Measurements from ENCODE around the gene RECK. TPM values are rescaled to one million over a fixed set of nuclear protein-coding genes. Genes with fewer than 3 reads are reported as not detected.

The RECK gene
- total RNA-seq, 4 donors from 2014 or later, result 14.3 to 37.7 (median 30.7) TPM

DNA sequence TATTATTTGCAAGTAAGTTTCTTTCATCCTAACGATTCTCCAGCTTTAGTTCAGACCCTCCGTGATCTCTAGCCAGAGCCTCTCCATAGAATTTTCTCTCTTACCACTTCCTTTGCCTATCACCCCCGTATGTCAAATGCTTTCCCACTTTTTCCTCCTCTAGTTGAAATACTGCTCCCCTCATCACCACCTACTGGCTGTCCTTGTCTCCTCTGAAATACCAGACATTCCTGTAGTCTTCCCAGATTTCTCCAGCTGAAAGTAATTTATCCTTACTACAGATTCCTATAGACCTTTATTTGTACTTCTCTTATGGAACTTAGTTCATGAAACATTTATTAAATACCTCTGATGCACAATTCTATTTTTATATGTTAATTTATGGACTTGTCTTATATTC is 63.8 kb downstream of the RECK start:
- no peak for DNase-seq
- Histone ChIP-seq H3K36me3 (no peaks in the 10 kb centered on the region), H3K9me3 (no peaks in the 10 kb centered on the region), H3K27ac (no peak overlapping the region), H3K4me1 (no peaks in the 10 kb centered on the region), H3K4me3 (no peak overlapping the region), H3K27me3 (no peaks in the 10 kb centered on the region)
- no peak for TF ChIP-seq POLR2A (IDR thresholded peaks at IDR 0.05)
- TF ChIP-seq, protein P1, sequence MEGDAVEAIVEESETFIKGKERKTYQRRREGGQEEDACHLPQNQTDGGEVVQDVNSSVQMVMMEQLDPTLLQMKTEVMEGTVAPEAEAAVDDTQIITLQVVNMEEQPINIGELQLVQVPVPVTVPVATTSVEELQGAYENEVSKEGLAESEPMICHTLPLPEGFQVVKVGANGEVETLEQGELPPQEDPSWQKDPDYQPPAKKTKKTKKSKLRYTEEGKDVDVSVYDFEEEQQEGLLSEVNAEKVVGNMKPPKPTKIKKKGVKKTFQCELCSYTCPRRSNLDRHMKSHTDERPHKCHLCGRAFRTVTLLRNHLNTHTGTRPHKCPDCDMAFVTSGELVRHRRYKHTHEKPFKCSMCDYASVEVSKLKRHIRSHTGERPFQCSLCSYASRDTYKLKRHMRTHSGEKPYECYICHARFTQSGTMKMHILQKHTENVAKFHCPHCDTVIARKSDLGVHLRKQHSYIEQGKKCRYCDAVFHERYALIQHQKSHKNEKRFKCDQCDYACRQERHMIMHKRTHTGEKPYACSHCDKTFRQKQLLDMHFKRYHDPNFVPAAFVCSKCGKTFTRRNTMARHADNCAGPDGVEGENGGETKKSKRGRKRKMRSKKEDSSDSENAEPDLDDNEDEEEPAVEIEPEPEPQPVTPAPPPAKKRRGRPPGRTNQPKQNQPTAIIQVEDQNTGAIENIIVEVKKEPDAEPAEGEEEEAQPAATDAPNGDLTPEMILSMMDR (IDR thresholded peaks at IDR 0.05), result no peak
- intact Hi-C loops (cut with DNase I; ENCODE audit: low total_unique reads), result loop anchor here (10.0 kb wide), 1 partner anchor 64 kb away; the partner anchor contains the start of gene CCIN

- Histone ChIP-seq H3K4me3 (no peak overlapping the region), H3K27me3 (no peaks in the 10 kb centered on the region), H3K9me3 (no peaks in the 10 kb centered on the region), H3K36me3 (no peaks in the 10 kb centered on the region), H3K27ac (peak overlapping the region; percentile 54), H3K4me1 (no peaks in the 10 kb centered on the region)
- intact Hi-C loops (cut with DNase I; ENCODE audit: low total_unique reads), result loop anchor here (10.0 kb wide), 1 partner anchor 63 kb away; the partner anchor contains the start of gene CCIN
- TF ChIP-seq, protein P1 (IDR thresholded peaks at IDR 0.05), result no peak
- TF ChIP-seq POLR2A (IDR thresholded peaks at IDR 0.05), result no peak
- peak; percentile 20 to 35 for DNase-seq
These were observed 65.4 kb downstream of the RECK start for GRCh38 chr9:36101916-36102741.

DNA sequence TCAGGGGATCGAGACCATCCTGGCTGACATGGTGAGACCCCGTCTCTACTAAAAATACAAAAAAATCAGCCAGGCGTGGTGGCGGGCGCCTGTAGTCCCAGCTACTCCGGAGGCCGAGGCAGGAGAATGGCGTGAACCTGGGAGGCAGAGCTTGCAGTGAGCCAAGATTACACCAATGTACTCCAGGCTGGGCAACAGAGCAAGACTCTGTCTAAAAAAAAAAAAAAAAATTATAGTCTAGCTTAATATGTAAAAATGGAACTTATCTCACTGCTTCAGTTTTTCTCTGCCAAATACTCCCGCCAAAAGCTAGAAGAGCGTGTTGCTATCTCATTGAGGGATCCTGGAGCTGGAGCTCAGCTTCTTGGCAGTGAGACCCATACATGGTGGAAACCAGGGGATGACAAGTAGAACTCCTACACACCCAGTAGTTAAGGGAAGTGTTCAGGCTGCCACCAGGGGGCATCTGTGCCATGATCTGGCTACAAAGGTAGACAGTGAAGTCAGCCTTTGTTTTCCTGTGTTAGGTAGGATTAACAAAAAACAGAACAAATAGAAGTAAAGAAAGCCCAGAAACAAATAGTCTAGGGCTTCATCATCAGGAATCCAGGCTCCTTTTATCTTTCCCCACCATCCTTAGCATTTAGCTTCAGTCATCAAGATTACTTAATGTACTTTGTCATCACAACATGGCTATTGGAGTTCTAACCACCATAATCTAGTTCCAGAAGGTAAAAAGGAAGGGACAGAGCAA is 66.2 kb downstream of the RECK start:
- DNase-seq, result peak; percentile 79 to 83
- Histone ChIP-seq H3K27ac (peak overlapping the region; percentile 54), H3K36me3 (no peaks in the 10 kb centered on the region), H3K4me3 (no peak overlapping the region), H3K4me1 (no peaks in the 10 kb centered on the region), H3K9me3 (no peaks in the 10 kb centered on the region), H3K27me3 (no peaks in the 10 kb centered on the region)
- TF ChIP-seq, protein P1 (IDR thresholded peaks at IDR 0.05), result peak; percentile 68 to 75 (median 72)
- TF ChIP-seq POLR2A (IDR thresholded peaks at IDR 0.05), result no peak
- intact Hi-C loops (cut with DNase I; ENCODE audit: low total_unique reads), result loop anchor here (10.0 kb wide), 1 partner anchor 62 kb away; the partner anchor contains the start of gene CCIN

DNA sequence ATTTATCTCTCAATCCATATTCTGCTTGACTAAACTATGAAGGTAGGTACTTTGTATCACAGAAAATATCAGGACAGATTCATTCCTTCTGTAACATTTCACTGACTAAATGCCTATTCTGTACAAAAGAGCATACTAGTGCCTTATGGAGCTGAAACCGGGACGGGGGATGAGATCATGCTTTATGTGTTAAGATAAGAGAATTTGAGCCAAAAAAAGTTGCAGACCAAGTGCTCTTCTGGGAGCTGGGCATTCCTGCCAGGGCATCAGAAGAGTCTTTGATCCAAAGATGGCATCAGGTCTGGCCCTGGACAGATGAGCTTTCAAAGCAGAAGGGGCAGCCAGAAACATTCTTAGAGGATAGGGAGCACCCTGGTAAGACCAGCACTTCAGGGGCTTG is 72.4 kb downstream of the RECK start:
- no peak for TF ChIP-seq POLR2A (IDR thresholded peaks at IDR 0.05)
- TF ChIP-seq, protein P1 (IDR thresholded peaks at IDR 0.05), result no peak
- Histone ChIP-seq H3K4me1 (no peaks in the 10 kb centered on the region), H3K27ac (no peak overlapping the region), H3K36me3 (no peaks in the 10 kb centered on the region), H3K4me3 (no peak overlapping the region), H3K9me3 (no peaks in the 10 kb centered on the region), H3K27me3 (no peaks in the 10 kb centered on the region)
- no peak for DNase-seq
- intact Hi-C loops (cut with DNase I; ENCODE audit: low total_unique reads), result loop anchor here (10.0 kb wide), 1 partner anchor 56 kb away; the partner anchor contains the start of gene CCIN

- TF ChIP-seq, protein P1 (IDR thresholded peaks at IDR 0.05), result no peak
- no peak for TF ChIP-seq POLR2A (IDR thresholded peaks at IDR 0.05)
- Histone ChIP-seq H3K4me1 (no peaks in the 10 kb centered on the region), H3K4me3 (no peak overlapping the region), H3K36me3 (no peaks in the 10 kb centered on the region), H3K27ac (no peak overlapping the region), H3K27me3 (no peaks in the 10 kb centered on the region), H3K9me3 (no peaks in the 10 kb centered on the region)
- intact Hi-C loops (cut with DNase I; ENCODE audit: low total_unique reads), result no loop called here
- DNase-seq, result no peak
These were observed 73.7 kb downstream of the RECK start for GRCh38 chr9:36110434-36110833.

Measured in uterus (tissue), 4 donors.